ENCODE results near the gene CARD9.

DNA sequence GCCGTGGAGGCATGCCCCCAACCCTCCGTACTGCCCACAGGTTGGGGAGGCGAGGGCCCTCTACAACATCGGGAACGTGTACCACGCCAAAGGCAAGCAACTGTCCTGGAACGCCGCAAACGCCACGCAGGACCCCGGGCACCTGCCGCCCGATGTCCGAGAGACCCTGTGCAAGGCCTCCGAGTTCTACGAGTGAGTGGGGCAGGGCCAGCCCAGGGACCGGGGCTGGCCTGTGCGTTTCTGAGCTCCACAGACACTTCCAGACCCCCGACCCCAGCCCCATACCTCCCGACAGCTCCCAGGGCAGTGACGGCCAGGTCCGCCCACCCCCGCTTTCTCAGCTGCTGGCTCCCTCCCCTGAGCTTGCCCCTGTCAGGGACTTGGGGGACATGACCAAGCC is 36.6 kb downstream of the CARD9 start:
- TF ChIP-seq, protein P1, sequence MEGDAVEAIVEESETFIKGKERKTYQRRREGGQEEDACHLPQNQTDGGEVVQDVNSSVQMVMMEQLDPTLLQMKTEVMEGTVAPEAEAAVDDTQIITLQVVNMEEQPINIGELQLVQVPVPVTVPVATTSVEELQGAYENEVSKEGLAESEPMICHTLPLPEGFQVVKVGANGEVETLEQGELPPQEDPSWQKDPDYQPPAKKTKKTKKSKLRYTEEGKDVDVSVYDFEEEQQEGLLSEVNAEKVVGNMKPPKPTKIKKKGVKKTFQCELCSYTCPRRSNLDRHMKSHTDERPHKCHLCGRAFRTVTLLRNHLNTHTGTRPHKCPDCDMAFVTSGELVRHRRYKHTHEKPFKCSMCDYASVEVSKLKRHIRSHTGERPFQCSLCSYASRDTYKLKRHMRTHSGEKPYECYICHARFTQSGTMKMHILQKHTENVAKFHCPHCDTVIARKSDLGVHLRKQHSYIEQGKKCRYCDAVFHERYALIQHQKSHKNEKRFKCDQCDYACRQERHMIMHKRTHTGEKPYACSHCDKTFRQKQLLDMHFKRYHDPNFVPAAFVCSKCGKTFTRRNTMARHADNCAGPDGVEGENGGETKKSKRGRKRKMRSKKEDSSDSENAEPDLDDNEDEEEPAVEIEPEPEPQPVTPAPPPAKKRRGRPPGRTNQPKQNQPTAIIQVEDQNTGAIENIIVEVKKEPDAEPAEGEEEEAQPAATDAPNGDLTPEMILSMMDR (conservative IDR thresholded peaks at IDR 0.05; ENCODE audit: low read length), result no peak
- TF ChIP-seq EZH2phosphoT487 (IDR thresholded peaks at IDR 0.05; ENCODE audit: borderline replicate concordance, low read depth, low read length), result no peak

All from OCI-LY7 (cell line).